Mesenchymal stem cell (in vitro differentiated cells and primary cell): Measurements from ENCODE around the gene MTMR1.
A peak's percentile ranks its signal among the peaks of the same experiment; 100 is the strongest.

Experiments
- DNase-seq: peaks from one replicate; pipeline ENCODE4 v3.0.0-alpha.2; 2013
- H2AFZ ChIP-seq: one replicate; pipeline ENCODE4 v1.6.1; 2013; ENCODE audit warnings: low read depth, mild to moderate bottlenecking, control low read depth, inconsistent platforms, low read length, moderate library complexity
- H2AK5ac ChIP-seq: 2 replicates; pipeline ENCODE4 v1.6.1; 2013; ENCODE audit warnings: low read length, moderate library complexity, mild to moderate bottlenecking, inconsistent platforms; ENCODE audit not compliant: severe bottlenecking
- H2BK120ac ChIP-seq: one replicate; pipeline ENCODE4 v1.6.1; 2013; ENCODE audit warnings: low read depth, mild to moderate bottlenecking, inconsistent platforms, low read length, moderate library complexity
- H2BK12ac ChIP-seq, 2 experiments: one replicate each; pipeline ENCODE4 v1.6.1; 2013; ENCODE audit warnings: inconsistent platforms in 2 of 2, low read length in 2 of 2, mild to moderate bottlenecking in 2 of 2, moderate library complexity in 2 of 2, control low read depth in 1 of 2
- H2BK15ac ChIP-seq: one replicate; pipeline ENCODE4 v1.6.1; 2013; ENCODE audit warnings: mild to moderate bottlenecking, low read depth, inconsistent platforms; ENCODE audit not compliant: poor library complexity, severe bottlenecking
- H2BK5ac ChIP-seq: 2 replicates; pipeline ENCODE4 v1.6.1; 2013; ENCODE audit warnings: low read depth, mild to moderate bottlenecking, low read length, control low read depth, inconsistent platforms; ENCODE audit not compliant: poor library complexity, severe bottlenecking
- H3K14ac ChIP-seq, 2 experiments: one replicate each; pipeline ENCODE4 v1.6.1; 2013; ENCODE audit warnings: inconsistent platforms in 2 of 2, low read length in 2 of 2, control low read depth in 1 of 2, mild to moderate bottlenecking in 1 of 2, moderate library complexity in 1 of 2
- H3K18ac ChIP-seq, 2 experiments: one replicate each; pipeline ENCODE4 v1.6.1; 2013; ENCODE audit warnings: inconsistent platforms in 2 of 2, low read length in 2 of 2, control low read depth in 1 of 2, low read depth in 1 of 2, mild to moderate bottlenecking in 1 of 2
- H3K23ac ChIP-seq, 2 experiments: one replicate each; pipeline ENCODE4 v1.6.1; 2013; ENCODE audit warnings: inconsistent platforms in 2 of 2, low read length in 2 of 2, mild to moderate bottlenecking in 2 of 2, moderate library complexity in 2 of 2, control low read depth in 1 of 2
- H3K27ac ChIP-seq: 2 replicates; pipeline ENCODE4 v1.5.1; 2013; ENCODE audit warnings: mild to moderate bottlenecking, moderate library complexity, low read length, control low read depth, inconsistent platforms; ENCODE audit not compliant: poor library complexity, severe bottlenecking
- H3K27me3 ChIP-seq, 2 experiments: 2 replicates each; pipeline versions ENCODE4 v1.6.1 to v1.7.0; 2013; ENCODE audit warnings: low read length in 2 of 2, mild to moderate bottlenecking in 2 of 2, moderate library complexity in 2 of 2, control low read depth in 1 of 2, inconsistent platforms in 1 of 2; ENCODE audit not compliant: control insufficient read depth in 1 of 2, insufficient read depth in 1 of 2
- H3K36me3 ChIP-seq, 2 experiments: 2 replicates each; pipeline versions ENCODE4 v1.6.1 to v1.7.0; 2013; ENCODE audit warnings: low read length in 2 of 2, control low read depth in 1 of 2, inconsistent platforms in 1 of 2, low read depth in 1 of 2, mild to moderate bottlenecking in 1 of 2; ENCODE audit not compliant: insufficient read depth in 2 of 2, control insufficient read depth in 1 of 2
- H3K4ac ChIP-seq, 2 experiments: one replicate each; pipeline ENCODE4 v1.6.1; 2013; ENCODE audit warnings: inconsistent platforms in 2 of 2, low read length in 2 of 2, mild to moderate bottlenecking in 2 of 2, moderate library complexity in 2 of 2, control low read depth in 1 of 2, low read depth in 1 of 2
- H3K4me1 ChIP-seq: 2 replicates; pipeline ENCODE4 v1.6.1; 2013; ENCODE audit warnings: low read depth, low read length, control low read depth; ENCODE audit not compliant: control insufficient read depth, insufficient read depth
- H3K4me2 ChIP-seq: 2 replicates; pipeline ENCODE4 v1.6.1; 2013; ENCODE audit warnings: low read length, mild to moderate bottlenecking, inconsistent platforms; ENCODE audit not compliant: poor library complexity, severe bottlenecking
- H3K4me3 ChIP-seq, 2 experiments: 2 replicates each; pipeline versions ENCODE4 v1.5.1 to v1.7.0; 2013; ENCODE audit warnings: low read length in 2 of 2, mild to moderate bottlenecking in 2 of 2, control low read depth in 1 of 2, low read depth in 1 of 2; ENCODE audit not compliant: insufficient read depth in 1 of 2
- H3K79me1 ChIP-seq: replicated peaks from 2 replicates; pipeline ENCODE4 v1.6.1; 2013; ENCODE audit warnings: mild to moderate bottlenecking, control low read depth, low read length, inconsistent platforms; ENCODE audit not compliant: poor library complexity, severe bottlenecking
- H3K9ac ChIP-seq: 2 replicates; pipeline ENCODE4 v1.7.0; 2013; ENCODE audit warnings: mild to moderate bottlenecking, low read length, moderate library complexity
- H3K9me3 ChIP-seq: 2 replicates; pipeline ENCODE4 v1.7.0; 2013; ENCODE audit warnings: mild to moderate bottlenecking, low read length; ENCODE audit not compliant: control insufficient read depth
- H4K8ac ChIP-seq: one replicate; pipeline ENCODE4 v1.6.1; 2013; ENCODE audit warnings: inconsistent platforms, mild to moderate bottlenecking, low read length, moderate library complexity
- H4K91ac ChIP-seq: one replicate; pipeline ENCODE4 v1.6.1; 2013; ENCODE audit warnings: mild to moderate bottlenecking, low read length, inconsistent platforms
- WGBS: methylation state at CpG from one replicate; pipeline ENCODE4 v1.1.7; 2013; ENCODE audit warnings: mixed read lengths; 5-methylcytosine and 5-hydroxymethylcytosine counted together

Gene MTMR1

DNA sequence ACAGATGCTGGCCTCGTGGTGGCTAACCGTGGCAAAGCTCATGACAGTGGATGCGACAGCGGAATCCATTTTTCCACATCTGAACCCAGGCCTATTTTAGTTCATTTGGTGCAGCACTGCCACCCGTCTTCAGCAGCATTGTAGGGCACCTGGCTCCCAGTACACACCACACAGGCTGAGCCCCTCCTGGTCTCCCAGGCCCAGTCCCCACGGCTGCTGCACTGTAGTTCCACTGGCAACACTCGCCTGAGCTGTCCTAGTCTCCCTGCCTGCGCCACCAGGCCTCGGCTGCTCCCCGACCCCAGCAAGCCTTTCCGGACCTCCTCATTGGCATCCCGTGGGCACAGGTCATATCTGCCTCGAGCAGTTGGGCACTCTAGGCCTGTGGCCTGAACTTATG lies 76.2 kb downstream of the MTMR1 start:
- no peak overlapping the region for H2AFZ ChIP-seq
- no peak overlapping the region for H3K9ac ChIP-seq
- H3K4me3 ChIP-seq, result no peak overlapping the region
- H3K4ac ChIP-seq, result no peak overlapping the region
- H3K27ac ChIP-seq, result no peak overlapping the region
- H3K18ac ChIP-seq, result no peak overlapping the region
- no peak overlapping the region for H3K23ac ChIP-seq
- peak overlapping the region; percentile 39 for H4K91ac ChIP-seq
- peaks cover 0 to 3% of the 10 kb centered on the region in 2 experiments for H3K27me3 ChIP-seq
- peaks cover 1% of the 10 kb centered on the region for H3K79me1 ChIP-seq
- no peak overlapping the region for H2BK5ac ChIP-seq
- no peak overlapping the region for H2BK120ac ChIP-seq
- H3K4me2 ChIP-seq, result no peak overlapping the region
- no peak overlapping the region for H2BK15ac ChIP-seq
- peaks cover 16% of the 10 kb centered on the region for H3K4me1 ChIP-seq
- DNase-seq, result no peak
- H3K36me3 ChIP-seq, result peaks cover 0 to 52% of the 10 kb centered on the region in 2 experiments
- H2BK12ac ChIP-seq, result no peak overlapping the region
- H4K8ac ChIP-seq, result no peak overlapping the region
- H3K9me3 ChIP-seq, result no peaks in the 10 kb centered on the region
- no peak overlapping the region for H3K14ac ChIP-seq
- 94% methylated on average over 13 of the region's 13 CpGs for WGBS
- H2AK5ac ChIP-seq, result no peak overlapping the region

DNA sequence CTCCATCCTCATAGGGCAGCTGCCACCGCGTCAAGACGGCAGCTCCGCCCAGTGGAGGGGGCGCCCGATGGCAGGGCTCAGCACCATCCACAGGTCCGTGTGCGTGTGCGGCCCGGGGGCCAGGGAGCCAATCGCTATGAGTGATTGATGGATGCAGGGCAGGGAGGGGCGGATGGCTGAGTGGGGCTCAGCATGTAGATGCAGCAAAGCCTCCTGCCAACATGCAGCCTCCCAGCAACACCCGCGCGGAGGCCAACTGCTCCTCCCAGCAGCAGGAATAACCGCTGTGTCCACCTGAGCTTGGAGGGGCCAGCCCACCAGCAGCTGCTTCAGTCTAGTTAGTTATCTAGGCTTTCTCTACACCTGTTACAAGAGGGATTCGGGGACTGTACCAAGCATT lies 77.4 kb downstream of the MTMR1 start:
- no peak overlapping the region for H3K23ac ChIP-seq
- H2AK5ac ChIP-seq, result no peak overlapping the region
- H3K4ac ChIP-seq, result no peak overlapping the region
- no peak overlapping the region for H2BK15ac ChIP-seq
- H3K18ac ChIP-seq, result no peak overlapping the region
- peaks cover 1% of the 10 kb centered on the region for H3K79me1 ChIP-seq
- no peak overlapping the region for H3K4me3 ChIP-seq
- no peak overlapping the region for H2BK5ac ChIP-seq
- 96% methylated on average over 13 of the region's 17 CpGs for WGBS
- peaks cover 16% of the 10 kb centered on the region for H3K4me1 ChIP-seq
- H3K9ac ChIP-seq, result no peak overlapping the region
- H3K27ac ChIP-seq, result no peak overlapping the region
- H2BK120ac ChIP-seq, result no peak overlapping the region
- H4K8ac ChIP-seq, result no peak overlapping the region
- no peaks in the 10 kb centered on the region for H3K9me3 ChIP-seq
- peaks cover 0 to 8% of the 10 kb centered on the region in 2 experiments for H3K27me3 ChIP-seq
- DNase-seq, result no peak
- peaks cover 4 to 58% of the 10 kb centered on the region in 2 experiments for H3K36me3 ChIP-seq
- no peak overlapping the region for H2BK12ac ChIP-seq
- H4K91ac ChIP-seq, result no peak overlapping the region
- no peak overlapping the region for H2AFZ ChIP-seq
- H3K14ac ChIP-seq, result no peak overlapping the region
- H3K4me2 ChIP-seq, result no peak overlapping the region

DNA sequence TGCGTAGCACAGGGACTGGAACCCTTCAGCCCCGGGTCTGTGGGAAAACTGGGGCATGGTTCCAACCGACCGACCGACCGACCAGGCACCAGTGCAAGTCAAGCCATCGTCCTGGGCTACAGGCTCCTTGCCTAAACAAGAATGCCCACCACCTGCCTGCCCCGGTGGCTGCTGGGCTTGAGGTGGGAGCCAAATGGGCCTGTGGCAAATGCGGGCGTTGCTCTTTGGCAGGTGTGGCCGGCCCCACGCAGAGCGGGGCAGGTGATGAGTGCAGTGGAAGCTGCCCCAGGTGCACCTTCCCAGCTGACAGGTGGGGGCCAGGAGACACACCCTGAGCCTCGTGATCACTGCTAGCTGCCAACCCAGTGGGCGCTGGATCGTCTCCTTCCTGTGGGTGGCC lies 77.9 kb downstream of the MTMR1 start:
- 96% methylated on average over 15 of the region's 16 CpGs for WGBS
- H3K9ac ChIP-seq, result no peak overlapping the region

DNA sequence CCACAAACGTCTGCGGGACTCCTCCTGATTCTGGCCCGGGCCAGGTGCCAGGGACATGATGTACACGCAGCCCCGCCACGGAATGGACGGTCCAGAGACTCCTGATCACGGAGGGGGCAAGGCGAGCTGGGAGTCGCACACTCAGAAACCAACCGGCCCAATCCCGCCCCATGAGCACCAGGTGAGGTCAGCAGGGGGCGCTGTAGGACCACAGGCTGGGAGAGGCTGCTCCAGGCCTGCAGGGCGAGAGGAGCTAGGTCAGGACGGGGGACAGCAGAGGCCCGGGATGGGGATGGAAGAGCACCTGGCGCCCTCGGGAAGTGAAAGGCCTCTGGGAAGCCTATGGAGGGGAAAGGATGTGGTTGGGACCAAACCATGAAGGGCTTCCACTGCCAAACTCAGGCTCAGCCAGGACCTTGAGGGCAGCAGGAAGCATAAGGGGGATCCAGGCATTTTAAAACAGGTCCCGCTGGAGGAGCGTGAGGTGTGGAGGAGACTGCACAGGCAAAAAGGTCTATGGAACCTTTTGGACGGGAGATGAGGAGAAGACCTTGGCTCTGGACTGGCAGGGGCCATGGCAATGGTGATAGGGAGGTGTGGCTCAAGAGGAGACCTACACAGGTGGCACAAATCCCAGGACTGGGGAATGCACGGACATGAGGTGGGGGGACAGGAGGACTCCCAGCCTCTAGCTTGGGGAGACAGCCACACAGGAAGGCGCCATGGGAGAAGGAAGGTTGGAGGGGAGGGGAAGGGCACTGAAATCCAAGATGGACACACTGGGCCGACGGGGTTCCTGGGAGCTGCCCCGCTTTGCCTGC lies 79.2 kb downstream of the MTMR1 start:
- Histone ChIP-seq H3K36me3 (peaks cover 4 to 57% of the 10 kb centered on the region in 2 experiments), H2AFZ (no peak overlapping the region), H3K9me3 (no peaks in the 10 kb centered on the region), H4K8ac (no peak overlapping the region), H2AK5ac (no peak overlapping the region), H2BK5ac (no peak overlapping the region), H3K79me1 (no peaks in the 10 kb centered on the region), H3K14ac (no peak overlapping the region), H2BK15ac (no peak overlapping the region), H3K4me1 (peaks cover 6% of the 10 kb centered on the region), H3K4me3 (no peak overlapping the region), H3K23ac (no peak overlapping the region), H3K18ac (no peak overlapping the region), H3K4ac (no peak overlapping the region), H2BK120ac (no peak overlapping the region), H3K4me2 (no peak overlapping the region), H2BK12ac (no peak overlapping the region), H4K91ac (no peak overlapping the region), H3K9ac (no peak overlapping the region), H3K27me3 (peaks cover 0 to 8% of the 10 kb centered on the region in 2 experiments), H3K27ac (no peak overlapping the region)
- DNase-seq, result peak; percentile 65
- 27% methylated on average over 23 of the region's 26 CpGs for WGBS

More for the DNA sequence above, 77.9 kb downstream of the MTMR1 start:
- no peaks in the 10 kb centered on the region for H3K79me1 ChIP-seq
- H3K27me3 ChIP-seq, result peaks cover 0 to 8% of the 10 kb centered on the region in 2 experiments
- no peak overlapping the region for H2AFZ ChIP-seq
- H3K9me3 ChIP-seq, result no peaks in the 10 kb centered on the region
- no peak overlapping the region for H2BK120ac ChIP-seq
- H4K8ac ChIP-seq, result no peak overlapping the region
- H3K23ac ChIP-seq, result no peak overlapping the region
- H2AK5ac ChIP-seq, result no peak overlapping the region
- no peak overlapping the region for H3K4me3 ChIP-seq
- no peak overlapping the region for H3K18ac ChIP-seq
- H2BK15ac ChIP-seq, result no peak overlapping the region
- H3K36me3 ChIP-seq, result peaks cover 4 to 63% of the 10 kb centered on the region in 2 experiments
- H3K14ac ChIP-seq, result no peak overlapping the region
- H3K27ac ChIP-seq, result no peak overlapping the region
- no peak overlapping the region for H3K4me2 ChIP-seq
- H2BK5ac ChIP-seq, result no peak overlapping the region
- no peak overlapping the region for H2BK12ac ChIP-seq
- H4K91ac ChIP-seq, result no peak overlapping the region
- peaks cover 16% of the 10 kb centered on the region for H3K4me1 ChIP-seq
- DNase-seq, result no peak
- no peak overlapping the region for H3K4ac ChIP-seq
